ENCODE data around the gene YIF1B. TPM values are rescaled to one million over a fixed set of nuclear protein-coding genes. Genes with fewer than 3 reads are reported as not detected.
A peak's percentile ranks its signal among the peaks of the same experiment; 100 is the strongest.
"Not testable (repeated sequence)": the region's sequence is repeated elsewhere in the genome, so short reads cannot be mapped to it uniquely, and the experiment has no call there.

Gene YIF1B
- total RNA-seq, 1 experiment from 2014 or later, result 106 TPM

GRCh38 chr19:38339011-38339410, 23.3 kb upstream of the YIF1B start:
- in situ Hi-C loops (cut with HindIII; ENCODE audit: low pct_unique_long_range_greater_than_20kb, low sequenced_read_pairs), result not testable (repeated sequence)

GRCh38 chr19:38337360-38337653, 21.6 kb upstream of the YIF1B start:
- no peak for DNase-seq (ENCODE audit: low read depth, low spot score)
- in situ Hi-C loops (cut with HindIII; ENCODE audit: low pct_unique_long_range_greater_than_20kb, low sequenced_read_pairs), result no loop called here

More at GRCh38 chr19:38339011-38339410, 23.3 kb upstream of the YIF1B start:
- DNase-seq (ENCODE audit: low read depth, low spot score), result not testable (repeated sequence)

- in situ Hi-C loops (cut with HindIII; ENCODE audit: low pct_unique_long_range_greater_than_20kb, low sequenced_read_pairs), result no loop called here
- peak; percentile 94 for DNase-seq (ENCODE audit: low read depth, low spot score)
Measured at GRCh38 chr19:38336638-38337359, 21.1 kb upstream of the YIF1B start.

GRCh38 chr19:38335949-38336637, 20.3 kb upstream of the YIF1B start:
- DNase-seq (ENCODE audit: low read depth, low spot score), result peak; percentile 94
- in situ Hi-C loops (cut with HindIII; ENCODE audit: low pct_unique_long_range_greater_than_20kb, low sequenced_read_pairs), result no loop called here

GRCh38 chr19:38333245-38333644, 17.5 kb upstream of the YIF1B start:
- in situ Hi-C loops (cut with HindIII; ENCODE audit: low pct_unique_long_range_greater_than_20kb, low sequenced_read_pairs), result no loop called here
- DNase-seq (ENCODE audit: low read depth, low spot score), result no peak

- no peak for DNase-seq (ENCODE audit: low read depth, low spot score)
- in situ Hi-C loops (cut with HindIII; ENCODE audit: low pct_unique_long_range_greater_than_20kb, low sequenced_read_pairs), result no loop called here
Measured at GRCh38 chr19:38331728-38332127, 16.0 kb upstream of the YIF1B start.

GRCh38 chr19:38329651-38330050, 13.9 kb upstream of the YIF1B start:
- no peak for DNase-seq (ENCODE audit: low read depth, low spot score)
- in situ Hi-C loops (cut with HindIII; ENCODE audit: low pct_unique_long_range_greater_than_20kb, low sequenced_read_pairs), result no loop called here

GRCh38 chr19:38326591-38326990, 10.8 kb upstream of the YIF1B start:
- no peak for DNase-seq (ENCODE audit: low read depth, low spot score)
- in situ Hi-C loops (cut with HindIII; ENCODE audit: low pct_unique_long_range_greater_than_20kb, low sequenced_read_pairs), result no loop called here

- in situ Hi-C loops (cut with HindIII; ENCODE audit: low pct_unique_long_range_greater_than_20kb, low sequenced_read_pairs), result no loop called here
- no peak for DNase-seq (ENCODE audit: low read depth, low spot score)
Measured at GRCh38 chr19:38324431-38324830, 8.7 kb upstream of the YIF1B start.

- in situ Hi-C loops (cut with HindIII; ENCODE audit: low pct_unique_long_range_greater_than_20kb, low sequenced_read_pairs), result no loop called here
- DNase-seq (ENCODE audit: low read depth, low spot score), result no peak
Measured at GRCh38 chr19:38323291-38323690, 7.5 kb upstream of the YIF1B start.

- in situ Hi-C loops (cut with HindIII; ENCODE audit: low pct_unique_long_range_greater_than_20kb, low sequenced_read_pairs), result no loop called here
- DNase-seq (ENCODE audit: low read depth, low spot score), result no peak
Measured at GRCh38 chr19:38321646-38322196, 6.0 kb upstream of the YIF1B start.

- DNase-seq (ENCODE audit: low read depth, low spot score), result no peak
- in situ Hi-C loops (cut with HindIII; ENCODE audit: low pct_unique_long_range_greater_than_20kb, low sequenced_read_pairs), result no loop called here
Measured at GRCh38 chr19:38320969-38321339, 5.2 kb upstream of the YIF1B start.

- in situ Hi-C loops (cut with HindIII; ENCODE audit: low pct_unique_long_range_greater_than_20kb, low sequenced_read_pairs), result no loop called here
- no peak for DNase-seq (ENCODE audit: low read depth, low spot score)
Measured at GRCh38 chr19:38319421-38320258, 3.9 kb upstream of the YIF1B start, which contains the start of gene KCNK6. TSS of gene KCNK6 (plus strand) at chr19:38319845. CDS start at chr19:38319951, 106 bp downstream.

- no peak for DNase-seq (ENCODE audit: low read depth, low spot score)
- in situ Hi-C loops (cut with HindIII; ENCODE audit: low pct_unique_long_range_greater_than_20kb, low sequenced_read_pairs), result no loop called here
Measured at GRCh38 chr19:38318660-38319059, 2.9 kb upstream of the YIF1B start.

- in situ Hi-C loops (cut with HindIII; ENCODE audit: low pct_unique_long_range_greater_than_20kb, low sequenced_read_pairs), result no loop called here
- no peak for DNase-seq (ENCODE audit: low read depth, low spot score)
Measured at GRCh38 chr19:38317104-38317612, 1.4 kb upstream of the YIF1B start.

- DNase-seq (ENCODE audit: low read depth, low spot score), result no peak
- in situ Hi-C loops (cut with HindIII; ENCODE audit: low pct_unique_long_range_greater_than_20kb, low sequenced_read_pairs), result no loop called here
Measured at GRCh38 chr19:38316477-38317067, 825 bp upstream of the YIF1B start.

GRCh38 chr19:38310986-38311385, 4.8 kb downstream of the YIF1B start:
- DNase-seq (ENCODE audit: low read depth, low spot score), result no peak
- in situ Hi-C loops (cut with HindIII; ENCODE audit: low pct_unique_long_range_greater_than_20kb, low sequenced_read_pairs), result no loop called here

- no peak for DNase-seq (ENCODE audit: low read depth, low spot score)
- in situ Hi-C loops (cut with HindIII; ENCODE audit: low pct_unique_long_range_greater_than_20kb, low sequenced_read_pairs), result no loop called here
Measured at GRCh38 chr19:38310279-38310670, 5.5 kb downstream of the YIF1B start.

Measured in SK-MEL-5 (cell line).